GM21723 (cell line): ENCODE data around the gene CAND2.

Experiments used
- ATAC-seq: cut with Tn5 transposase; IDR thresholded peaks from one replicate; pipeline ENCODE4 v1.9.1; 2021; ENCODE audit warnings: mild to moderate bottlenecking, moderate library complexity; ENCODE audit not compliant: unreplicated experiment

Gene CAND2

DNA sequence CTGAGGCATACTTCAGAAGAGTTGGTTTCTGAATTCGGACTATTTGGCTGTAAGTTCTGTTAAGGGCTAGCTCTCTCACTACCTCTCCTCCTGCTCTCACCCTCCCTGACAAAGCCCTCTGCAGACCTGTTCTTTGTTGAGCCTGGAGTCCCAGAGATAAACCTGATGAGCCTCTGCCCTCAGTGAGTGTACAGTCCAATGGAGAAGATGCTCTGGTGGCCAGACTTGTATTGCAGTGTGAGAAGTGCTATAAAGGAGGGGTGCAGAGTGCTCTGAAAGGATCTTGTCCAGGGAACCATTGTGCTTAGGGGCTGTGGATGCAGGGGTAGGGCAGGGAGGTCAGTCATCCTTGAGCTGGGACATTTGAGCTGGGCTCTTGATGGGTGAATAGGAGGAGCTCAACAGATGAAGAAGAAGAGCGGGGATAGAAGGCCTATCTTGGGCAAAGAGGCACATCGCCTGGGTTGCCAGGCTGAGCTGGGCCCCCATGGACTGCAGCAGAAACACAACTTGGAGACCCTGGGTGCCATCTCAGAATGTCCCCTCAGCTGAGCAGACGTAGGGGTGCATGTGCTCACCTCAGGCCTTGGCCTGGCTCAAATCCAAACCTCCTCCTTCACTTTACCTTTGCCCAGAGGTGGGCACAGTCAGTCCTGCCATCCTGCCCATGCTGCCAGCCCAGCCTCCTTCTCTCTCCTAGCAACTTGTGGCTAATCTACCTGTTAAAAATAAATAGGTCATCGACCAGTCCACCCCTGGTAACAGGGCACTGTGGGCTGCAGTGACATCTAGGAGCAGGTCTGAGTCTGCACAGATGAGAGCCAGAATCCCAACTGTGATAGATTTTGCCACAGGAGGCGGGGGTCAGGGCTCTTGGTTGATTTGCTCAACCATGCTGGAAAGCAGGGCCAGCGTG is 3.3 kb downstream of the CAND2 start:
- no peak for ATAC-seq

GRCh38 chr3:12803371-12803770 is 6.9 kb downstream of the CAND2 start:
- ATAC-seq = no peak

GRCh38 chr3:12807066-12807465 is 10.6 kb downstream of the CAND2 start:
- no peak for ATAC-seq

- no peak for ATAC-seq
Measured at GRCh38 chr3:12807601-12808359, 11.3 kb downstream of the CAND2 start.

DNA sequence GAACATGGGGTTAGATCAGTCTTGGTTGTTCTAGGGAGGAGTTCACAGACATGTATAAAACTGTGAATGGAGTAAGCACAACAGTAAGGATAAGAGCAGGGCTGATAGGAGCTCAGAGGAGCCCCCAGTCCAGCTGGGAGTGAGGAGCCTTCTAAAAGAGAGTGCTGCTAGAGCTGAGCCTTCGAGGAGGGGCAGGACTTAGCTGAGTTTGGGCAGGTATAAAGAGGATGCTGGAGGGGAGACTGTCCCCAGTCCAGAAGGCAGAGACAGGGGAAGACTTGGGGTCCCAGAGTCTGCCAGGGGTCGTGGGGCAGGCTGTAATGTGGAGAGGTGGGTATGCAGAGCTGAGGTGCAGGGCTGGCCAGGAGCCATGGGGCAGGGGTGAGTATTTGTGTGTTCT is 12.1 kb downstream of the CAND2 start:
- ATAC-seq = no peak

DNA sequence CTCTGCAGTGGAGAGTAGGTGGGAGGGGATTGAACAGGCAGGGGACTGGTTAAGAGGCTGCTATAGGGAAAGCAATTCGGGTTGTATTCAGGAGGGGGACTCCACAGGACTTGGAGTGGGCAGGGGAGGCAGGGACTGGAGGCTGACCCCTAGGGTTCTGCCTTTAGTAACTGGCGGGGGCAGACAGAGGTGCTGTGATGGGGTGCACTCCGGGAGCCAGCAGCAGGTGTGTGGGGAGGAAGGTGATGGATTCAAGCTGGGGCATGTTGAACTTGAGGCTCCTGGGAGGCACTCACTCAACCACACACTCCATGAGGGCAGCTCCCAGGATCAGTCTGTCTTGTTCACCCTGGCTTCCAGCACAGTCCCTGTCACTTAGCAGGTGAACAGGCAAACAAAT is 12.5 kb downstream of the CAND2 start:
- ATAC-seq = no peak

DNA sequence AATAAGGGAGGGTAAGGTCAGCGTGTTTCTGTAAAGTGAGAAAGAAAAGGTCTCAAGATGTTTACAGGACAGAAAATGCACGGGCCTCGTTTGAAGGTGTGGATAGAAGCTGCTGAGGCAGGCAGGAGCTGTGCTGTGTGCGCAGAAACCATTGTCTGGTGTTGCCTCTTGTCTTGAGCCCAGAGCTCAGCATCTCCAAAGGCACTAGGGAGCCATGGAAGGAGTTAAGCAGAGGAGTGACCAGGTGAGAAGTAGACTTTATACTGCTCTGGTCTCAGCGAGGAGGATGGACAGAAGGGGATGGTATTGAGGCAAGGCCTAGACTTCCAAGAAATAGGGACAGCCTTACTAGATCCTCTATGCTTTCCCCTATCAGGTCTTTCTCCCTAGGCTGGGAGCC is 13.0 kb downstream of the CAND2 start:
- ATAC-seq = no peak

DNA sequence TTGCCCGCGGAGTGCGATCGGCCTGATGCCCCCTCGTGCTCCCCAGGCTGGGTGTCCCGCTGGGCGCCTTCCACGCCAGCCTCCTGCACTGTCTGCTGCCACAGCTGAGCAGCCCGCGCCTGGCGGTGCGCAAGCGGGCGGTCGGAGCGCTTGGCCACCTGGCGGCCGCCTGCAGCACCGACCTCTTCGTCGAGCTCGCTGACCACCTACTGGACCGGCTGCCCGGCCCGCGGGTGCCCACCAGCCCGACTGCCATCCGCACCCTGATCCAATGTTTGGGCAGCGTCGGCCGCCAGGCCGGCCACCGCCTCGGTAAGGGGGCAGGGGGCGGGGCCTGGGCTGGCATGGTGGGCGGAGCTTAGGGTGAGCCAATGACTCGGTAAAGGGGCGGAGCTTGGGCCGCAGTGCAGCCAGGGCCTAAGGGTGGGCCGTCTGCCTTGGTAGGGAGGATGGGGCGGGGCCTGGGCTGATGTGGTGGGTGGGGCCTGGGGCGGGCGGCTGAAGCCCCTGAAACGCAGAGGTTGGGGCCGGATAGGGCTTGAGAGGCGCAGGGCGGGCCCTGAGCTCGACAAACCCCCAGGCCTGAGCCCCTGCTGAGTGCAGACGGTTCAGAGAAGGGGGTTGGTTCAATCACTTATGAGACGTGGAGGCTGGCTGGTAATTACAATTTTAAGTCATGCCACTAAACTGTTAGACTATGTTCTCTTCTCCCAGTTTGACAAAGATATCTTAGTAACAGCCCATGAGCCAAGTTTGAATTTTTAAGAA is 13.7 kb downstream of the CAND2 start:
- peak; percentile 99 for ATAC-seq

DNA sequence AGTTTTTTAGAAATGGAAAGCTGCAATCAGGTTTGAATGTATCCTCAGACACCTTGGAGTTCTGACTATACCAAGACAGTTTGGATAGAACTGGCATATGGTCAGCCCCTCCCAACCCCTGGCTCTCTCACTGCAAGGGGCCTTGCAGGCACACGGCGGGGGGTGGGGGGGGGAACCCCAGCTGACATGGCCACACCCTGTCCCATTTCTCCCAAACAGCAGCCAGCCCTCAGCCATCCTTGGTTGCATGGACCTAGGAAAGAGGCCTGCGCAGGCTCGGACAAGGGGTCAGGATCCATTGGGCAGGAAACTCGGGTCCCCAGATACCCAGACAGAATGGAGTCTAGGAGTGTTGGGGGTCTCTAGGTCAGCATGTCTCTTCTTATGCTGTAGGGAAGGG is 14.5 kb downstream of the CAND2 start:
- no peak for ATAC-seq

GRCh38 chr3:12812812-12813211 is 16.3 kb downstream of the CAND2 start:
- ATAC-seq = no peak

GRCh38 chr3:12813967-12814366 is 17.5 kb downstream of the CAND2 start:
- ATAC-seq = no peak

DNA sequence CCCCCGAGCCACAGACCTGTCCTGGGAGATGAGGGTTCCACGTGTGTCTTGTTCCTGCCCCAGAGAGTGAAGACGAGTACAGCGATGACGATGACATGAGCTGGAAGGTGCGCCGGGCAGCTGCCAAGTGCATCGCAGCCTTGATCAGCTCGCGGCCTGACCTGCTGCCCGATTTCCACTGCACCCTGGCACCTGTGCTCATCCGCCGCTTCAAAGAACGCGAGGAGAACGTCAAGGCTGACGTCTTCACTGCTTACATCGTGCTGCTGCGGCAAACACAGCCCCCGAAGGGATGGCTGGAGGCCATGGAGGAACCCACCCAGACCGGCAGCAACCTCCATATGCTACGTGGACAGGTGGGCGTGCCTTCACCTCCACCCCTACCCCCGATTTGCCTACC is 18.6 kb downstream of the CAND2 start:
- no peak for ATAC-seq

DNA sequence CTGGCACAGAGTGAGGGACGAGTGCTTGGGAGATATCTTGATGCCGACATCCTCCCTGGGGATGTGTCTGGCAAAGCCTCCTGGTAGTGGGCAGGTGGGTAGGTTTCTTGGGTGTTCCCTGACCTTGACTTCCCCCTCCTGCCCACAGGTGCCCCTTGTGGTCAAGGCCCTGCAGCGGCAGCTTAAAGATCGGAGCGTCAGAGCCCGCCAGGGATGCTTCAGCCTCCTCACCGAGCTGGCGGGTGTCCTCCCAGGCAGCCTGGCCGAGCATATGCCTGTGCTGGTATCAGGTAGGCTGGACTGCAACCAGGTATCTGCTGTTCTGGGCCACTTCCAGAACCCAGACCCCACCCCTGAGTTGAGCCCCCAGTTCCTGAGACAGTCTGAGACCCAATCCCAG is 19.2 kb downstream of the CAND2 start:
- ATAC-seq = no peak

DNA sequence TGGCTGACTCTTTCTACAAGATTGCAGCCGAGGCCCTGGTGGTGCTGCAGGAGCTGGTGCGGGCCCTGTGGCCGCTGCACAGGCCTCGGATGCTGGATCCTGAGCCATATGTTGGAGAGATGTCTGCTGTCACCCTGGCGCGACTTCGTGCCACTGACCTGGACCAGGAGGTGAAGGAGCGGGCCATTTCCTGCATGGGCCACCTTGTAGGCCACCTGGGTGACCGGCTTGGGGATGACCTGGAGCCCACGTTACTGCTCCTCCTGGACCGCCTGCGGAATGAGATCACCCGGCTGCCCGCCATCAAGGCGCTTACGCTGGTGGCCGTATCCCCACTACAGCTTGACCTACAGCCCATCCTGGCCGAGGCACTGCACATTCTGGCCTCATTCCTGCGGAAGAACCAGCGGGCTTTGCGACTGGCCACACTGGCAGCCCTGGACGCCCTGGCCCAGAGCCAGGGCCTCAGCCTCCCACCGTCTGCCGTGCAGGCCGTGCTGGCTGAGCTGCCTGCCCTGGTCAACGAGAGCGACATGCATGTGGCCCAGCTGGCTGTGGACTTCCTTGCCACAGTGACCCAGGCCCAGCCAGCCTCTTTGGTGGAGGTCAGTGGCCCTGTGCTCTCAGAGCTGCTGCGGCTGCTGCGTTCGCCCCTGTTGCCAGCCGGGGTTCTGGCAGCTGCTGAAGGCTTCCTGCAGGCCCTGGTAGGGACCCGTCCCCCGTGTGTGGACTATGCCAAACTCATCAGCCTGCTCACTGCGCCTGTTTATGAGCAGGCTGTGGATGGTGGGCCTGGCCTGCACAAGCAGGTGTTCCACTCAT is 20.3 kb downstream of the CAND2 start:
- ATAC-seq = no peak

DNA sequence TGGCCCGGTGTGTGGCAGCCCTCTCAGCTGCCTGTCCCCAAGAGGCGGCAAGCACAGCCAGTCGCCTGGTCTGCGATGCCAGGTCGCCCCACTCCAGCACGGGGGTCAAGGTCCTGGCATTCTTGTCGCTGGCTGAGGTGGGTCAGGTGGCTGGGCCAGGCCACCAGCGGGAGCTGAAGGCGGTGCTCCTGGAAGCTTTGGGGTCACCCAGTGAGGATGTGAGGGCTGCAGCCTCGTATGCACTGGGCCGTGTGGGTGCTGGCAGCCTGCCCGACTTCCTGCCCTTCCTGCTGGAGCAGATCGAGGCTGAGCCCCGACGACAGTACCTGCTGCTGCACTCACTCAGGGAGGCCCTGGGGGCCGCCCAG is 20.8 kb downstream of the CAND2 start:
- ATAC-seq = no peak

GRCh38 chr3:12818273-12818672 is 21.8 kb downstream of the CAND2 start:
- no peak for ATAC-seq

- ATAC-seq = no peak
Measured at GRCh38 chr3:12818773-12819172, 22.3 kb downstream of the CAND2 start.

GRCh38 chr3:12822725-12823373 is 26.4 kb downstream of the CAND2 start:
- no peak for ATAC-seq

GRCh38 chr3:12824299-12824698 is 27.8 kb downstream of the CAND2 start:
- no peak for ATAC-seq

DNA sequence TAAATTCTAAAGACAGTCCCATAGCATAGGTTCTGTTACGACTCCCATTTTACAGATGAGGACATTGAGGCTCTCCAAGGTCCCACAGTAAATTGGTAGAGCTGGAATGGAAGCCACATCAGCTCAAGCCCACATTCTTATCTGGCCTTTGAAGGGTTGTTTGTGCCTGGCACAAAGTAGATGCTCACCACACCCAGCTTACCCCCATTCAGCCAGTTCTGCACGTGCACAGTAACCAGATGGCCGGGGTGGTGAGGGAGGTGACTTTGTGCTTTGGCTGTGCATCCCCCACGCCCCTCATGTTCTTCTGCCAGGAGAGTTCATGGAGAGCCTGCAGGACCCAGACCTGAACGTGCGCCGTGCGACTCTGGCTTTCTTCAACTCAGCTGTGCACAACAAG is 28.7 kb downstream of the CAND2 start:
- ATAC-seq = no peak
